ENCODE measurements around the gene PARD3. TPM values are rescaled to one million over a fixed set of nuclear protein-coding genes. Genes with fewer than 3 reads are reported as not detected.
"Not testable (repeated sequence)": the region's sequence is repeated elsewhere in the genome, so short reads cannot be mapped to it uniquely, and the experiment has no call there.

PARD3 gene
- total RNA-seq, 1 experiment from 2014 or later, result not detected

DNA sequence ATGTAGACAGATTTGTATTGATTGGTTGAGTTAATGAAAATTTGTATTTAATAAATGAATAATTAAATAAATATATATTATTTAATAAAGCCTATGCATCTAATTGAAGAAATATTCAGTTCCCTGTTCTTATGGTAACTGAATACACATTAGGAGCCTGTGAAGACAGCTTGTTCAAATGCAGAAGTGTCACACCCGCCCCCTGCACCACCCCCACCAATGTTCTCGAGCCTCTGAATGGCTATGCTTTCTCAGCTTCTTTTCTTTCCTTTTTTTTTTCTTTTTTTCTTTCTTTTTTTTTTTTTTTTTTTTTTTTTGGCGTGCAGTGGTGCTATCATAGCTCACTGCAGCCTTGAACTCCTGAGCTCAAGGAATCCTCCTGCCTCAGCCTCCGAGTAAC is 38.3 kb upstream of the PARD3 start:
- Histone ChIP-seq H3K4me3 (ENCODE audit: low read length) (no peak overlapping the region), H2AFZ (ENCODE audit: low read length) (no peak overlapping the region), H3K27me3 (ENCODE audit: low read length) (no peaks in the 10 kb centered on the region), H3K9me2 (replicated peaks; ENCODE audit: insufficient read depth, low read length) (no peaks in the 10 kb centered on the region), H4K20me1 (ENCODE audit: insufficient read depth, low read depth, low read length) (no peaks in the 10 kb centered on the region), H3K27ac (ENCODE audit: low read length) (no peak overlapping the region), H3K79me2 (ENCODE audit: low read length) (no peaks in the 10 kb centered on the region), H3K4me1 (ENCODE audit: low read length) (no peaks in the 10 kb centered on the region), H3K4me2 (ENCODE audit: low read depth, low read length, poor library complexity, severe bottlenecking) (no peak overlapping the region), H3K9me3 (ENCODE audit: low read length) (no peaks in the 10 kb centered on the region), H3K9ac (ENCODE audit: low read length) (no peak overlapping the region), H3K36me3 (ENCODE audit: insufficient read depth, low read length) (no peaks in the 10 kb centered on the region)
- no peak for DNase-seq

DNA sequence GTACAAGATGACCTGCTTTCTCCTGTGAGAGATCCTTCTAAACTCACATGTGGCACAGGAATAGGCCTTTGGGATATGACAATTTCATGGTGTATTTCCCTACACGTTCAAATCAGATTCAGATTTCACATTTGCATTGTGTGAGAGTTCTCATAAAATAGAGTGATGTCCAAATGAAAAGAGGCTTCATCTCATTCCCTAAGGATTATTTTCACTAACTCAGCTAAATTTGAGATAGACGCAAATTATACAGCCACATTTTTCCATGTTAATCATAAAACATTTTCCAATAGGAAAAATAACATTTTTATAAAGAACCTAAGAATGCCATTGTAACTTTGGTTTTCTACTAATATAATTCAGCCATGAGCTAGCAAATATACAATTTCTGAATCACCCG is 35.5 kb upstream of the PARD3 start:
- H3K79me2 ChIP-seq (ENCODE audit: low read length), result no peaks in the 10 kb centered on the region
- H3K4me3 ChIP-seq (ENCODE audit: low read length), result no peak overlapping the region
- H3K27me3 ChIP-seq (ENCODE audit: low read length), result no peaks in the 10 kb centered on the region
- no peaks in the 10 kb centered on the region for H4K20me1 ChIP-seq (ENCODE audit: insufficient read depth, low read depth, low read length)
- no peaks in the 10 kb centered on the region for H3K9me2 ChIP-seq (replicated peaks; ENCODE audit: insufficient read depth, low read length)
- H3K9me3 ChIP-seq (ENCODE audit: low read length), result no peaks in the 10 kb centered on the region
- no peaks in the 10 kb centered on the region for H3K36me3 ChIP-seq (ENCODE audit: insufficient read depth, low read length)
- no peaks in the 10 kb centered on the region for H3K4me1 ChIP-seq (ENCODE audit: low read length)
- H3K4me2 ChIP-seq (ENCODE audit: low read depth, low read length, poor library complexity, severe bottlenecking), result no peak overlapping the region
- no peak for DNase-seq
- H2AFZ ChIP-seq (ENCODE audit: low read length), result no peak overlapping the region
- no peak overlapping the region for H3K27ac ChIP-seq (ENCODE audit: low read length)
- no peak overlapping the region for H3K9ac ChIP-seq (ENCODE audit: low read length)

DNA sequence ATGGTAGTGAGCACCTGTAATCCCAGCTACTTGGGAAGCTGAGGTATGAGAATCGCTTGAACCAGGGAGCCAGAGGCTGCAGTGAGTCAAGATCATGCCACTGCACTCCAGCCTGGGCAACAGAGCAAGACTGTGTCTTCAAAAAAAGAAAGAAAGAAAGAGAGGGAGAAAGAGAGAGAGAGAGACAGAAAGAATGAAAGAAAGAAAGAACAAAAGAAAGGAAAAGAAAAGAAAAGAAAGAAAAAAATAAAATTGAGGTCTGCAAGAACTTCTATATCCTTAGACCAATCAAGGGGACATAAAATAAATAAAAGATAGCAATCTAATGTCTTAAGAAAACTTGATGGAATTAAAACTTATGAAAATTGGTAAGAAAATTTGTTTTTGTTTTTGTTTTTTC is 34.9 kb upstream of the PARD3 start:
- Histone ChIP-seq H3K9me3 (ENCODE audit: low read length) (no peaks in the 10 kb centered on the region), H3K4me1 (ENCODE audit: low read length) (no peaks in the 10 kb centered on the region), H3K4me3 (ENCODE audit: low read length) (no peak overlapping the region), H3K4me2 (ENCODE audit: low read depth, low read length, poor library complexity, severe bottlenecking) (no peak overlapping the region), H3K27me3 (ENCODE audit: low read length) (no peaks in the 10 kb centered on the region), H4K20me1 (ENCODE audit: insufficient read depth, low read depth, low read length) (no peaks in the 10 kb centered on the region), H3K9me2 (replicated peaks; ENCODE audit: insufficient read depth, low read length) (no peaks in the 10 kb centered on the region), H3K27ac (ENCODE audit: low read length) (no peak overlapping the region), H3K9ac (ENCODE audit: low read length) (no peak overlapping the region), H3K79me2 (ENCODE audit: low read length) (no peaks in the 10 kb centered on the region), H3K36me3 (ENCODE audit: insufficient read depth, low read length) (no peaks in the 10 kb centered on the region), H2AFZ (ENCODE audit: low read length) (no peak overlapping the region)
- DNase-seq, result no peak

DNA sequence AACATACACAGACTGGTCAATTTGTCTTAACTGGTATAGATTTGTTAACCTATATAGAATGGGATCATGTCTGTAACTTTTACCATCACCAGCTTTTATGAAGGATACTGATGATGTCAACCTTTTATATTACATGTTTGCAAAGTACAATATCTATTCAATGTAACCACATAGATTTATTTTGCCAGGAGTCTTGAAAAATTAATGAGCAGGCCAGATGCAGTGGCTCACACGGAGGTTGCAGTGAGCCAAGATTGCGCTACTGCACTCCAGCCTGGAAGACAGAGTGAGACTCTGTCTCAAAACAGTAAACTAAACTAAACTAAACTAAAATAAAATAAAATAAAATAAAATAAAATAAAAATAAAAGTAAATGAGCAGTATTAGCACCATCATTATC is 30.0 kb upstream of the PARD3 start:
- Histone ChIP-seq H3K36me3 (ENCODE audit: insufficient read depth, low read length) (no peaks in the 10 kb centered on the region), H3K27ac (ENCODE audit: low read length) (no peak overlapping the region), H3K9me3 (ENCODE audit: low read length) (no peaks in the 10 kb centered on the region), H3K9me2 (replicated peaks; ENCODE audit: insufficient read depth, low read length) (no peaks in the 10 kb centered on the region), H3K79me2 (ENCODE audit: low read length) (no peaks in the 10 kb centered on the region), H3K4me1 (ENCODE audit: low read length) (no peaks in the 10 kb centered on the region), H3K4me3 (ENCODE audit: low read length) (no peak overlapping the region), H3K27me3 (ENCODE audit: low read length) (no peaks in the 10 kb centered on the region), H2AFZ (ENCODE audit: low read length) (no peak overlapping the region), H3K4me2 (ENCODE audit: low read depth, low read length, poor library complexity, severe bottlenecking) (no peak overlapping the region), H4K20me1 (ENCODE audit: insufficient read depth, low read depth, low read length) (no peaks in the 10 kb centered on the region), H3K9ac (ENCODE audit: low read length) (no peak overlapping the region)
- DNase-seq, result no peak

DNA sequence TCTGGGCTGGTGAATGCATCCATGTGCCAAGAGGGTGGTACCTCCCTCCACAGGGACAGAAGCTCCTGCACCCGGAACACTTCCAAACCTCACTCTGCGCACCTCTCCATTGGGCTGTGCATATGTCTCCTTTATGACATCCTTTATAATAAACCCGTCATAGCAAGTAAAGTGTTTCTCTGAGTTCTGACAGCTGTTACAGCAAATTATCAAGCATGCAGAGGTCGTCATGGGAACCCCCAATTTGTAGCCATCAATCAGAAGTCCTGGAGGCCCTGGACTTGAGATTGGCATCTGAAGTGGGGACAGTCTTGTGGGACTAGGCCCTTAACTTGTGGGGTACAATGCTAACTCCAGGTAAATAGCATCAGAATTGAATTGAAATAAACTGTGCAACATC is 29.4 kb upstream of the PARD3 start:
- no peak overlapping the region for H3K9ac ChIP-seq (ENCODE audit: low read length)
- H3K36me3 ChIP-seq (ENCODE audit: insufficient read depth, low read length), result no peaks in the 10 kb centered on the region

DNA sequence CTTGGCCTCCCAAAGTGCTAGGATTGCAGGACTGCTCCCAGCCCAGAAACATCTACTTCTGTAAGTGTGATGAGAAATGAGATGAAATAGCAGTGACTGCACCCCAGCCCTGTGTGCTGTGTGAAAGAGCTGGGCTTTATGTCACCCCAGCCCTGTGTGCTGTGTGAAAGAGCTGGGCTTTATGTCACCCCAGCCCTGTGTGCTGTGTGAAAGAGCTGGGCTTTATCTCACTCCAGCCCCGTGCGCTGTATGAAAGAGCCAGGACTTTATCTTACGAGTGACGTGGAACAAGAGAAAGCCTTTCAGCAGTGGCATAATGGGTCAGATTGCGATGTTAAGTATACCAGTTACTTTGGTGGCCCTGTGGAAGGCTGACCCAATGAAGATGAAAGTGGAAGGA is 28.4 kb upstream of the PARD3 start:
- DNase-seq; H3K9ac ChIP-seq (ENCODE audit: low read length): not testable (repeated sequence)

More for the DNA sequence above, 29.4 kb upstream of the PARD3 start:
- no peak overlapping the region for H3K4me2 ChIP-seq (ENCODE audit: low read depth, low read length, poor library complexity, severe bottlenecking)
- no peak for DNase-seq
- no peak overlapping the region for H2AFZ ChIP-seq (ENCODE audit: low read length)
- H3K4me1 ChIP-seq (ENCODE audit: low read length), result no peaks in the 10 kb centered on the region
- H3K27me3 ChIP-seq (ENCODE audit: low read length), result no peaks in the 10 kb centered on the region
- no peak overlapping the region for H3K4me3 ChIP-seq (ENCODE audit: low read length)
- H3K79me2 ChIP-seq (ENCODE audit: low read length), result no peaks in the 10 kb centered on the region
- no peaks in the 10 kb centered on the region for H4K20me1 ChIP-seq (ENCODE audit: insufficient read depth, low read depth, low read length)
- no peak overlapping the region for H3K27ac ChIP-seq (ENCODE audit: low read length)
- H3K9me2 ChIP-seq (replicated peaks; ENCODE audit: insufficient read depth, low read length), result no peaks in the 10 kb centered on the region
- H3K9me3 ChIP-seq (ENCODE audit: low read length), result no peaks in the 10 kb centered on the region

DNA sequence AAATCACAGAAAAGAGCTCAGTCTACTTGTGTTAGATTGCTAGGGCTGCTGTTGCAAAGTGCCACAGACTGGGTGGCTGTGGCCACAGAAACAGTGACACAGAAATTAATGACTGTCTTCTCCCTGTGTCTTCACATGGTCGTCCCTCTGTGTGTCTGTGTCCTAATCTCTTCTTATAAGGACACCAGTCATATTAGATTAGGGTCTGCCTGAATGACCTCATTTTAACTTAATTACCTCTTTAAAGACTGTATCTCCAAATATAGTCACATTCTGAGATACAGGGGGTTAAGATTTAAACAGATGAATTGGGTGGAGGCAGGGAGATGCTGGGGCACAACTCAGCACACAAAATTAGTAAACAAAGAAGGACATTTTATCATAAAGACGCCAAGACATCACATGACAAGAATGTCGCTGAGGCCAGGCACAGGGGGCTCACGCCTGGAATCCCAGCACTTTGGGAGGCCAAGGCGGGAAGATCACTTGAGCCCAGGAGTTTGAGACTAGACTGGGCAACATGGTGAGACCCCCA is 23.3 kb upstream of the PARD3 start:
- Histone ChIP-seq H3K36me3 (ENCODE audit: insufficient read depth, low read length) (no peaks in the 10 kb centered on the region), H3K9ac (ENCODE audit: low read length) (no peak overlapping the region), H3K9me3 (ENCODE audit: low read length) (no peaks in the 10 kb centered on the region), H3K27ac (ENCODE audit: low read length) (no peak overlapping the region), H3K9me2 (replicated peaks; ENCODE audit: insufficient read depth, low read length) (no peaks in the 10 kb centered on the region), H4K20me1 (ENCODE audit: insufficient read depth, low read depth, low read length) (no peaks in the 10 kb centered on the region), H3K4me2 (ENCODE audit: low read depth, low read length, poor library complexity, severe bottlenecking) (no peak overlapping the region), H3K79me2 (ENCODE audit: low read length) (no peaks in the 10 kb centered on the region), H3K4me3 (ENCODE audit: low read length) (no peak overlapping the region), H3K4me1 (ENCODE audit: low read length) (no peaks in the 10 kb centered on the region), H2AFZ (ENCODE audit: low read length) (no peak overlapping the region), H3K27me3 (ENCODE audit: low read length) (no peaks in the 10 kb centered on the region)
- DNase-seq, result no peak

More for the DNA sequence above, 28.4 kb upstream of the PARD3 start:
- not testable (repeated sequence) for H3K27me3 ChIP-seq (ENCODE audit: low read length); H3K9me3 ChIP-seq (ENCODE audit: low read length); H2AFZ ChIP-seq (ENCODE audit: low read length); H3K9me2 ChIP-seq (replicated peaks; ENCODE audit: insufficient read depth, low read length); H3K4me1 ChIP-seq (ENCODE audit: low read length); H3K4me3 ChIP-seq (ENCODE audit: low read length); H4K20me1 ChIP-seq (ENCODE audit: insufficient read depth, low read depth, low read length); H3K4me2 ChIP-seq (ENCODE audit: low read depth, low read length, poor library complexity, severe bottlenecking); H3K27ac ChIP-seq (ENCODE audit: low read length); H3K36me3 ChIP-seq (ENCODE audit: insufficient read depth, low read length); H3K79me2 ChIP-seq (ENCODE audit: low read length)

DNA sequence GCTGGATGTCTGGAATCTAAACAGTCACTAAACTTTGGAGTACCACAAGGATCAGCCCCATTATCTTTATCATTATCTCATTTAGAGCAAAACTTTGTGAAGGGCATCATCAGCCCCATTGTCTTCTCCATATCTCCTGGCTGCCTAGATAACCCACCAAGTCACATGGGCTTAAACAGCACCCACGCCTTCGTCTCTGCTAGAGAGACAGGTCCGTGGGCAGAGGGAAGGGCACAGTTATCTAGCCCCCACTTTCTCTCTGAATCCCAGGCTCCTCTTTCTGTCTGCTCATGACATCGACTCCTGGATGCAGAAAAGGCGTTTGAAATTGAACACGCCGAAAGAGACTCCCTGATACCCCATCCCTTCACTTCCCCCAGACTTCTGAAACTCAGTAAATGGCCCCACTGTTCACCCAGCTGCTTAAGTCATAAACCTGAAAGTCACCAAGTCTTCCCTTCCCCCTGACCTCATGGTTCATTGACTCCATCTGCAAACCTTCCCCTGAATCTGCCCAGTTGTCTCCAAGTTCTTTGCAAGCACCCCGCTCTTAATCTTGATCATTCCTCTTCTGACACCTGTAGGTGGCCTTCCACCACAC is 20.9 kb upstream of the PARD3 start:
- Histone ChIP-seq H3K79me2 (ENCODE audit: low read length) (no peaks in the 10 kb centered on the region), H4K20me1 (ENCODE audit: insufficient read depth, low read depth, low read length) (no peaks in the 10 kb centered on the region), H3K4me3 (ENCODE audit: low read length) (no peak overlapping the region), H3K9me3 (ENCODE audit: low read length) (no peaks in the 10 kb centered on the region), H3K4me1 (ENCODE audit: low read length) (no peaks in the 10 kb centered on the region), H3K36me3 (ENCODE audit: insufficient read depth, low read length) (no peaks in the 10 kb centered on the region), H3K4me2 (ENCODE audit: low read depth, low read length, poor library complexity, severe bottlenecking) (no peak overlapping the region), H3K27ac (ENCODE audit: low read length) (no peak overlapping the region), H3K9ac (ENCODE audit: low read length) (no peak overlapping the region), H3K27me3 (ENCODE audit: low read length) (no peaks in the 10 kb centered on the region), H3K9me2 (replicated peaks; ENCODE audit: insufficient read depth, low read length) (no peaks in the 10 kb centered on the region), H2AFZ (ENCODE audit: low read length) (no peak overlapping the region)
- DNase-seq, result no peak
